Stimulated activated CD4-positive, alpha-beta T cell treated with anti-CD3 and anti-CD28 coated beads, Interleukin-4, amount 100 ng/mL, for 1 hour (primary cell): Measurements from ENCODE around the gene GALNT9.
A peak's percentile ranks its signal among the peaks of the same experiment; 100 is the strongest.
"Not testable (repeated sequence)": the region's sequence is repeated elsewhere in the genome, so short reads cannot be mapped to it uniquely, and the experiment has no call there.

Source experiments
- DNase-seq: peaks from one replicate; pipeline ENCODE4 v3.0.0-alpha.2; 2020

The GALNT9 gene

GRCh38 chr12:132229193-132229760, 100.1 kb downstream of the GALNT9 start:
- no peak for DNase-seq

- DNase-seq: no peak
These were observed 100.8 kb downstream of the GALNT9 start for GRCh38 chr12:132228476-132229192.

GRCh38 chr12:132227782-132228475, 101.5 kb downstream of the GALNT9 start:
- no peak for DNase-seq

GRCh38 chr12:132227118-132227517, 102.3 kb downstream of the GALNT9 start:
- DNase-seq: no peak

- DNase-seq: no peak
These were observed 102.8 kb downstream of the GALNT9 start for GRCh38 chr12:132226604-132227003.

GRCh38 chr12:132225214-132225613, 104.2 kb downstream of the GALNT9 start:
- no peak for DNase-seq

GRCh38 chr12:132224484-132224883, 104.9 kb downstream of the GALNT9 start:
- no peak for DNase-seq

GRCh38 chr12:132222808-132223173, 106.6 kb downstream of the GALNT9 start:
- DNase-seq: no peak

GRCh38 chr12:132222096-132222807, 107.1 kb downstream of the GALNT9 start:
- peak; percentile 22 for DNase-seq

GRCh38 chr12:132219761-132220160, 109.6 kb downstream of the GALNT9 start:
- not testable (repeated sequence) for DNase-seq

- DNase-seq: no peak
These were observed 110.1 kb downstream of the GALNT9 start for GRCh38 chr12:132219323-132219722.

GRCh38 chr12:132218915-132219314, 110.5 kb downstream of the GALNT9 start:
- DNase-seq: peak; percentile 39

GRCh38 chr12:132218527-132218875, 110.9 kb downstream of the GALNT9 start:
- DNase-seq: no peak

GRCh38 chr12:132217800-132218526, 111.4 kb downstream of the GALNT9 start:
- no peak for DNase-seq

GRCh38 chr12:132217371-132217770, 112.0 kb downstream of the GALNT9 start:
- no peak for DNase-seq

GRCh38 chr12:132216354-132216987, 112.9 kb downstream of the GALNT9 start:
- DNase-seq: no peak

- no peak for DNase-seq
These were observed 113.9 kb downstream of the GALNT9 start for GRCh38 chr12:132215299-132215989.

GRCh38 chr12:132214891-132215290, 114.5 kb downstream of the GALNT9 start:
- DNase-seq: no peak

GRCh38 chr12:132214161-132214476, 115.3 kb downstream of the GALNT9 start:
- DNase-seq: no peak

- DNase-seq: no peak
These were observed 115.8 kb downstream of the GALNT9 start for GRCh38 chr12:132213359-132214160.

- no peak for DNase-seq
These were observed 117.6 kb downstream of the GALNT9 start for GRCh38 chr12:132211816-132212215.
